ENCODE measurements around the gene ZWILCH.
A peak's percentile ranks its signal among the peaks of the same experiment; 100 is the strongest.
"Not testable (repeated sequence)": the region's sequence is repeated elsewhere in the genome, so short reads cannot be mapped to it uniquely, and the experiment has no call there.

Gene ZWILCH

GRCh38 chr15:66504563-66505429 lies at the start of gene ZWILCH, which contains the start of gene RPL4:
Gene ZWILCH, plus strand, starts transcription at chr15:66505326. Its CDS starts 13 bp downstream, at chr15:66505339.
Gene RPL4, minus strand, starts transcription at chr15:66504855. Its CDS starts 65 bp downstream, at chr15:66504790.
- Histone ChIP-seq H3K4me1 (ENCODE audit: insufficient read depth, low read length) (peaks cover 5% of the 10 kb centered on the region; the same call in 1 of the 2 replicates), H3K36me3 (ENCODE audit: insufficient read depth, low read length) (peaks cover 39% of the 10 kb centered on the region), H3K9me3 (ENCODE audit: control insufficient read depth, insufficient read depth, low read length) (no peaks in the 10 kb centered on the region), H3K9ac (ENCODE audit: low read depth, low read length) (peak within 1 kb of the TSS; percentile 98)

- Histone ChIP-seq H3K4me1 (ENCODE audit: insufficient read depth, low read length) (no peaks in the 10 kb centered on the region; the same call in 1 of the 2 replicates), H3K9ac (ENCODE audit: low read depth, low read length) (no peak overlapping the region), H3K9me3 (ENCODE audit: control insufficient read depth, insufficient read depth, low read length) (no peaks in the 10 kb centered on the region), H3K36me3 (ENCODE audit: insufficient read depth, low read length) (peaks cover 3% of the 10 kb centered on the region; the same call in 1 of the 2 replicates)
Measured at GRCh38 chr15:66456211-66456610, 48.9 kb upstream of the ZWILCH start.

DNA sequence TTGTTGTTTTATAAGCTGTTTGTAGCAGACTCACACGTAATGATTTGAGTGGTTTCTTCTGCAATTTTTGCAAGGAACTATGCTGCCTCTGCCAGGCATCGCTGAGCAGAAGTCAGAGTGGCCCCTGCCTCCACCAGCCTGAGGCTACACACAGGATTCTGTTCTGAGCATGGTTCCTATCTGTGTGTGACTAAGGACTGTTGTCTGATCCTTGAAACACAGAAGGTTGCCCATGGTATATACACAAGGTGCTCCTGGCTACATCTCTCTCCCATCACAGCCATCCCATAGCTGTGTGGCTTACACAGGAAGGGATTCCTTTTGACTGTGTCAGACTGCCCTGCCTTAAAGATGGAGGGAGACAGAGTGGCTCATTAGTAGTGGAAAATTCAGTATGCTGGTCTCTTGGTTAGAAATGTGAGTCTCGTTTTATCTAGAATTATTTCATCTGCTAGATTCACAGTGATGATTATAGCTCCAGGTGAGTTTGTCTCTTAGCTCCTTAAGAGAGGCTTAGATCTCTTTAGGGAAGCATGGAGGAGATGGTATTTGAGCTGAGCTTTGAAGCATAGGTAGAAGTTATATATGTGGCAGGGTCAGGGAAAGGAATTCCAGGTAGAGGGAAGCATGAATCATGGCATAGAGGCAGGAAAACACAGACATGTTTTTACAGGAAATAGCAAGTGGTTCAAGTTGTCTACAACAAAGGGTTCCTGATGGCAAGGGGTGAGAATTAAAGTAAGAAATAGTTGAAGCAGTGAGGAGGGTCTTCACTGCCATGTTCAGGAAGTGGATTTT lies 45.1 kb upstream of the ZWILCH start:
- Histone ChIP-seq H3K9me3 (ENCODE audit: control insufficient read depth, insufficient read depth, low read length) (no peaks in the 10 kb centered on the region), H3K4me1 (ENCODE audit: insufficient read depth, low read length) (peaks cover 6% of the 10 kb centered on the region; the same call in 1 of the 2 replicates), H3K9ac (ENCODE audit: low read depth, low read length) (no peak overlapping the region), H3K36me3 (ENCODE audit: insufficient read depth, low read length) (peaks cover 6% of the 10 kb centered on the region; the same call in 1 of the 2 replicates)

DNA sequence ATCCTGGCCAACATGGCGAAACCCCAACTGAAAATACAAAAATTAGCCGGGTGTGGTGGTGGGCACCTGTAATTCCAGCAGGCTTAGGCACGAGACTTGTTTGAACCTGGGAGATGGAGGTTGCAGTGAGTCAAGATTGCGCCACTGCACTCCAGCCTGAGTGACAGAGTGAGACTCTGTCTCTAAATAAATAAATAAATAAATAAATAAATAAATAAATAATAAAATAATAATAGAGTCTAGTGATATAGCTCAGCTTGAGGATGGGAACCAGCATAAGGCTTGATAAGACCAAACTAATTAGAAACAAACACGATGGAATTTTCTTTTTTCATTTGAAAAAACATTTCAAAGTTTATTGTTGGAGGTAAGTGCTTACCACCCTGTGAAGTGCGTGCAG lies 43.8 kb upstream of the ZWILCH start:
- not testable (repeated sequence) for H3K9me3 ChIP-seq (ENCODE audit: control insufficient read depth, insufficient read depth, low read length); H3K4me1 ChIP-seq (ENCODE audit: insufficient read depth, low read length); H3K9ac ChIP-seq (ENCODE audit: low read depth, low read length); H3K36me3 ChIP-seq (ENCODE audit: insufficient read depth, low read length)

DNA sequence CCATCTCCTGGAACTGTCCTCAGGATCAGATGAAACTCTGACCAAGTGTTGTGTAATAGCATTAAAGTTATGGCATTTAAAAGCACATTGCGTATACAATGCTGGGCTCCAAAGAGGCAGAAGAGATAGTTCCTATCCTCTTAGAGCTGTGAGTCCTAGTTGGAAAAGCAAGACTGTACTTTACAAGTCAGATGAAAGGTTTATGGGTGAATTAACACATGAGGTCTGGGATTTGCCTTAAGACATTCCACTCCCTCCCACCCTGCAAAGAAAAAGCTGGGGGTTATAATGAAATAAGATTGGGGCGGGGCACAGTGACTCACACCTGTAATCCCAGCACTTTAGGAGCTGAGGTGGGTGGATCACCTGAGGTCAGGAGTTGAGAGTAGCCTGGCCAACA lies 43.2 kb upstream of the ZWILCH start:
- Histone ChIP-seq H3K9ac (ENCODE audit: low read depth, low read length) (no peak overlapping the region), H3K9me3 (ENCODE audit: control insufficient read depth, insufficient read depth, low read length) (no peaks in the 10 kb centered on the region; the same call in 1 of the 2 replicates), H3K36me3 (ENCODE audit: insufficient read depth, low read length) (peaks cover 6% of the 10 kb centered on the region; the same call in 1 of the 2 replicates), H3K4me1 (ENCODE audit: insufficient read depth, low read length) (peaks cover 6% of the 10 kb centered on the region; the same call in 1 of the 2 replicates)

DNA sequence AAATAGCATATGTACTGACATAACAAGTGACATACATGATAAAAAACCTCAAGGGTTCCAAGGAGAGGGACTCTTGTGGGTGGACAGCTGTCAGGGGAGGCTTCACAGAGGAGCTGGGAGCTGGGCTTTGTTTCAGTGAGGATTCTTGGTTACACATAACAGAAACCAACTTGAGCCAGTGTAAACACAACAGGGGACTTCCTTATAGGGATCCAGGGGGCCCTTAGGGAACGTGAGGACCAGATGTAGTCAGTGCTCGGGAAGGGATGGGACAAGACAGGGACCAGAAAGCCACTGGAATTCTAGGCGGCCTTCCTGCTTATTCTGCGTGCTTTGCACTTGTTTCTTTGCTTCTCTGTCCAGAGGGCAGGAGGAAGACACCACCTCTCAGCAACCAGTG lies 42.5 kb upstream of the ZWILCH start:
- Histone ChIP-seq H3K9me3 (ENCODE audit: control insufficient read depth, insufficient read depth, low read length) (peaks cover 3% of the 10 kb centered on the region; the same call in 1 of the 2 replicates), H3K4me1 (ENCODE audit: insufficient read depth, low read length) (peaks cover 6% of the 10 kb centered on the region; the same call in 1 of the 2 replicates), H3K36me3 (ENCODE audit: insufficient read depth, low read length) (peaks cover 6% of the 10 kb centered on the region; the same call in 1 of the 2 replicates), H3K9ac (ENCODE audit: low read depth, low read length) (no peak overlapping the region)

DNA sequence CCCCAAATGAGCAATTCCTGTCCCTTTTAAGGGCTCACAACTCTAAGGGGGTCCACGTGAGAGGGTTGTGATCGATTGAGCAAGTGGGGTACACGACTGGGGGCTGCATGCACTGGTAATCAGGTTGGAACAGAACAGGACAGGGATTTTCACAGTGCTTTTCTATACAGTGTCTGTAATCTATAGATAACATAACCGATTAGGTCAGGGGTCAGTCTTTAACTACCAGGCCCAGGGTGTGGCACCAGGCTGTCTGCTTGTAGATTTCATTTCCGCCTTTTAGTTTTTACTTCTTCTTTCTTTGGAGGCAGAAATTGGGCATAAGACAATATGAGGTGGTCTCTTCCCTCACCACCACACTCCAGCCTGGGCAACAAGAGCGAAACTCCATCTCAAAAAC lies 39.8 kb upstream of the ZWILCH start:
- H3K9me3 ChIP-seq (ENCODE audit: control insufficient read depth, insufficient read depth, low read length); H3K9ac ChIP-seq (ENCODE audit: low read depth, low read length); H3K36me3 ChIP-seq (ENCODE audit: insufficient read depth, low read length): not testable (repeated sequence)
- peaks cover 12% of the 10 kb centered on the region for H3K4me1 ChIP-seq (ENCODE audit: insufficient read depth, low read length)

- H3K36me3 ChIP-seq (ENCODE audit: insufficient read depth, low read length); H3K9ac ChIP-seq (ENCODE audit: low read depth, low read length); H3K9me3 ChIP-seq (ENCODE audit: control insufficient read depth, insufficient read depth, low read length): not testable (repeated sequence)
- peaks cover 22% of the 10 kb centered on the region for H3K4me1 ChIP-seq (ENCODE audit: insufficient read depth, low read length)
Measured at GRCh38 chr15:66467162-66468040, 37.7 kb upstream of the ZWILCH start.

DNA sequence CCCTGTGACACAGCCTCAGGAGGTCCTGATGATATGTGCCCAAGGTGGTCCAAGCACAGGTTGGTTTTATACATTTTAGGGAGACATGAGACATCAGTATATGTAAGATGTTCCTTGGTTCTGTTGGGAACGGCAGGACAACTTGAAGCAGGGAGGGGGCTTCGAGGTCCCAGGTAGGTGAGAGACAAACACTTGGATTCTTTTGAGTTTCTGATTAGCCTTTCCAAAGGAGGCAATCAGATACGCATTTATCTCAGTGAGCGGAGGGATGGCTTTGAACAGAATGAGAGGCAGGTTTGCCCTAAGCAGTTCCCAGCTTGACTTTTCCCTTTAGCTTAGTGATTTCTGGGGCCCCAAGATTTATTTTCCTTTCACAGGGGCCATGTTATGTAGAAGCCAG lies 34.3 kb upstream of the ZWILCH start:
- H3K9me3 ChIP-seq (ENCODE audit: control insufficient read depth, insufficient read depth, low read length); H3K36me3 ChIP-seq (ENCODE audit: insufficient read depth, low read length); H3K9ac ChIP-seq (ENCODE audit: low read depth, low read length): not testable (repeated sequence)
- H3K4me1 ChIP-seq (ENCODE audit: insufficient read depth, low read length): peaks cover 53% of the 10 kb centered on the region

- peaks cover 59% of the 10 kb centered on the region for H3K4me1 ChIP-seq (ENCODE audit: insufficient read depth, low read length)
- H3K9ac ChIP-seq (ENCODE audit: low read depth, low read length): no peak overlapping the region
- H3K9me3 ChIP-seq (ENCODE audit: control insufficient read depth, insufficient read depth, low read length): no peaks in the 10 kb centered on the region
- no peaks in the 10 kb centered on the region for H3K36me3 ChIP-seq (ENCODE audit: insufficient read depth, low read length)
Measured at GRCh38 chr15:66472176-66472999, 32.7 kb upstream of the ZWILCH start.

GRCh38 chr15:66474135-66474534 lies 31.0 kb upstream of the ZWILCH start:
- Histone ChIP-seq H3K9ac (ENCODE audit: low read depth, low read length) (no peak overlapping the region), H3K4me1 (ENCODE audit: insufficient read depth, low read length) (peaks cover 59% of the 10 kb centered on the region), H3K36me3 (ENCODE audit: insufficient read depth, low read length) (no peaks in the 10 kb centered on the region), H3K9me3 (ENCODE audit: control insufficient read depth, insufficient read depth, low read length) (no peaks in the 10 kb centered on the region)

- Histone ChIP-seq H3K36me3 (ENCODE audit: insufficient read depth, low read length) (no peaks in the 10 kb centered on the region), H3K9ac (ENCODE audit: low read depth, low read length) (no peak overlapping the region), H3K4me1 (ENCODE audit: insufficient read depth, low read length) (peaks cover 56% of the 10 kb centered on the region), H3K9me3 (ENCODE audit: control insufficient read depth, insufficient read depth, low read length) (no peaks in the 10 kb centered on the region)
Measured at GRCh38 chr15:66474963-66475362, 30.2 kb upstream of the ZWILCH start.

DNA sequence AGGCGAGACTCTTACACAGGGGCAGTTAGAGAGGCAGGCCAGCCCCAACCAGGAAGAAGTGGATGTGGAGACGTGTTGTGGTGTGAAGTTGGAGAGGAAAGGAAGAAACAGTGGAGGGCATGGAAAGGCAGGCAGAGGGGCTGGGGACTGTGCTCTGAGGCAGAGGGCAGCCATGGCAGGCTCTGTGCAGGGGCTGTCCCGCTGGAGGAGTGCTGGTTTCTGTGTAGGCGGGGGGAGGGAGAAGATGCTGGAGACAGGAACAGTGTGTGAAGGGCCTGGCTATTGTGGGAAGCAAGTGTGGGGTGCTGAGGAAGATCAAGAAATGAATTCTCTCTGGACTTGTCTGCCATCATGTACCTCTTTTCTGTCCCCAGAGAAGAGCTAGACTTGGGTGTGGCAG lies 28.6 kb upstream of the ZWILCH start:
- Histone ChIP-seq H3K9ac (ENCODE audit: low read depth, low read length) (no peak overlapping the region), H3K9me3 (ENCODE audit: control insufficient read depth, insufficient read depth, low read length) (no peaks in the 10 kb centered on the region), H3K36me3 (ENCODE audit: insufficient read depth, low read length) (no peaks in the 10 kb centered on the region), H3K4me1 (ENCODE audit: insufficient read depth, low read length) (peaks cover 44% of the 10 kb centered on the region)

Measured in ES-I3 (cell line).